ENCODE measurements around the gene PTPN3.

PTPN3 gene

GRCh38 chr9:109451311-109452025 lies 46.6 kb downstream of the PTPN3 start:
- peak; percentile 25 for DNase-seq (ENCODE audit: low spot score)

- no peak for DNase-seq (ENCODE audit: low spot score)
These were observed 47.8 kb downstream of the PTPN3 start for GRCh38 chr9:109450346-109450745.

- DNase-seq (ENCODE audit: low spot score), result no peak
These were observed 48.9 kb downstream of the PTPN3 start for GRCh38 chr9:109449036-109449798.

GRCh38 chr9:109448223-109448622 lies 49.9 kb downstream of the PTPN3 start:
- no peak for DNase-seq (ENCODE audit: low spot score)

GRCh38 chr9:109447329-109448076 lies 50.6 kb downstream of the PTPN3 start:
- no peak for DNase-seq (ENCODE audit: low spot score)

DNA sequence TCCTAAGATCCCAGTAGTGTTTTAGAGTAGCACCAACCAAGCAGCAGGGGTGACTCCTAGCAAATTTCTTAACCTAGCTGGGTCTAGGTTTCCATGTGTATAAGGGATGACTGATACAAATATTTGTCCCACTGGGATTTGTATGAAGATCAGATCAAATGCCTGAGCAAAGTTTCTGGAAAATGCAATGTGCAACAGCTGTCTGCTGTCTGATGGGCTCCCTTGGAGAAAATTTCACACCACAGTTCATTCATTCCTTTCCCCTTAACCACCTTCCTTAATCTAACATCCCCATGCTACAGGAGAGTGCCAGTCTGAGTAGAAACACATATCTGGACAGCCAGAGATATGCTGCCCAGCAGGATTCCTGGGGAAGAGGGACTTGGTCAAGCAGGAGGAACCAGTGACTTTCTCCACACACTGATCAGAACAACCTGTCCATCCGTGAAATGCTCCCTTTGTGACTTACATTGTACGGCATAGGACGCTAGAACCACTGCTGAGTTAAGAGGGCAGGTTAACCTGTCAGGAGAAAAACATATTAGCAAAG lies 53.3 kb downstream of the PTPN3 start:
- no peak for DNase-seq (ENCODE audit: low spot score)

- no peak for DNase-seq (ENCODE audit: low spot score)
These were observed 55.4 kb downstream of the PTPN3 start for GRCh38 chr9:109442716-109443115.

- no peak for DNase-seq (ENCODE audit: low spot score)
These were observed 56.8 kb downstream of the PTPN3 start for GRCh38 chr9:109441296-109441695.

DNA sequence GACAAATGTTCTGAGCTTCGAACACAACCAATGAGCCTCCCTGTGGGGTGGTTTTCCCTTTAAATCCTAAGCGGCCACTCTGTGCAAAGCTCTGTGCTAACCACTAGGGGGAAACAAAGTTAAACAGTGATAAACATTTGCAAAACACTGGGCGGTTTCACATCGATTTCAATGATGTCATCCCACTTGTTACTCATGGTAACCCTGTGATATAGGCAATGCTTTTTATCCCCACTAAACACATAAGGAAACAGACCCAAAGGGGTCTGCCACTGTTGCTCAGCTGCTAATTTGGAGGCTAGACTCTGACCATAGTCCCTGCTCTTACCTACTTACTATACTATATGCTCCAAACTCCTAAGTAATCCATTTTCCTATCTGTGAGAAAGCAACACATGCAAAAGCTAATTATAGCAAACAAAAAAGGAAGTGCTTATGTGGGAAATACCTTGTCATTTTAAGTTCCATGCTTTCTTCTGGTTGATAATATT lies 57.3 kb downstream of the PTPN3 start:
- peak; percentile 66 for DNase-seq (ENCODE audit: low spot score)

DNA sequence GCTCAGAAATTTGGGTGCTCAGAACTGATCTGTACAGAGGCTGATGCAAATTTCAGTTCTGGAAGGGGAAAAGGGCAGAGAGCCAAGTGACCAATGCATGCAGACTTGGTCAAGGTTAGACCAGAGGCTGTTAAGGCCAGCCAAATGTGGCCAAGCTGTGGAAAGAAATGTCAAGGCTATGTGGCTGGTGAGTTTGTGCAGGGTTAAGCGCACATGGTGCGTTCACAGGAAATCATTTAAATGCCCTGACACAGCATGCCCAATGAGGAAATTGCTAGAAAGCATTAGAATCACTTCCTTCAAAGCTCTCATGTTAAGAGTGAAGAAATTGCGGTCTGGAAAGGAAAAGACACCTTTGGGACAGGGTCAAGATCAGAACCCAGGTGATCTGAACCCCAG lies 58.0 kb downstream of the PTPN3 start:
- no peak for DNase-seq (ENCODE audit: low spot score)

DNA sequence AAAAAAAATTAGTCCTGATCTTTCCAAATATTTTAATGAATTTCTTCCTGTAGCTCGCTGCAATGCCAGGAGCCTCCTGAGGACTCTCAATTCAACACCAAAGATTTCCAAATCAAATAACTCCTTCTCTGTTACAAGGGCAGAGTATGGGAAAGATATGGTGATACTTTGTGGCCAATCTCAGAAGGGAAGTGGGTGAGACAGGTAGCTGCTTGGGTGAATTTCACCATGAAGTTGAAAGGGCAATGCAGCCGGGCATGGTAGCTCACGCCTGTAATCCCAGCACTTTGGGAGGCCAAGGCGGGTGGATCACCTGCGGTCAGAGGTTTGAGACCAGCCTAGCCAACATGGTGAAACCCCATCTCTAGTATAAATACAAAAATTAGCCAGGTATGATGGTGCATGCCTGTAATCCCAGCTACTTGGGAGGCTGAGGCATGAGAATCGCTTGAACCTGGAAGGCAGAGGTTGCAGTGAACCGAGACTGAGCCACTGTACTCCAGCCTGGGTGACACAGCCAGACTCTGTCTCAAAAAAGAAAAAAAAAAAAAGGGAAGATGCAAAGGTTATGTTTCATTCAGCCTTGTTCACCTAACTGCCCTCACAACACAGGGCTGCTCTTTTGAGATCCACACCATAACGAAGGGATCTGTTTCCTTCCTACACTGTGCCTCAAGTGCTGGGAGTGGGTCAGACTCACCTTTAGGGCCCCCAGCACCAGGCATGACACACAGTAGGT lies 58.6 kb downstream of the PTPN3 start:
- no peak for DNase-seq (ENCODE audit: low spot score)

DNA sequence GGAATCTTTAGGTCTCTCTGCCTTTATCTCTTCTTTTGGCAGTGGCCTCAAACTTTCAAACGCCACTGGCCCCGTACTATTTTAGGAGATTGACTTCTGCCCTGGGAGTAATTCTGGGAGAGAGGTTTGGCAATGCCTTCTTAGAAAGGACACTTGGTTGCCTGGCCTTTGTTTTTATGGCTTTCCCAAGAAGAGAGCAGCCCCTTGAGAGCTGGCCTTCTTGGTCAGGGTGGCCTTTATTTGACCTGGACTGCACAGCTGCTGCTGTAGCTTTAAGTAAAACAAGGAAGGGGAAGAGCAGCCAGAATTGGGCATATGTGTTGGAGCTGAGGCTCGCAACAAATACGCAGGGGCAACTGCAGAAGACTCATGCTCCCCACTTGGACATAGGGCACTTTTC lies 60.8 kb downstream of the PTPN3 start:
- DNase-seq (ENCODE audit: low spot score), result no peak

DNA sequence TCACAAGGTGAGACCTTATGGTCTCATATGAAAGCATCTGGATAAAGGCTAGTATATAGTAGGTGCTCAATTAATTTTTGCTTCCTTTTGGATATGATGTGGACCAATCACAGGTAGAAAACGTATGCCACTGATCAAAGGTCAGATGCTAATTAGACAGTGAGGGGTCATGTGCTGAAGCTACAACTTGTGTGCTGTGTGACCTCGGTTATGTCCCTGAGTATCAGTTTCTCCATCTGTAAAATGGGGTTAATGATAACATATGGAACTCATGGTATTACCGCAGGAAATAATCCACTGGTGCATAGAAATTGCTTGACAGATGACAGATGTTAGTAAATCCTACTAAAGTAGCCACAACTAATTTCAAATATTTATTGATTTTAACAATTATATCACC lies 62.0 kb downstream of the PTPN3 start:
- no peak for DNase-seq (ENCODE audit: low spot score)

- no peak for DNase-seq (ENCODE audit: low spot score)
These were observed 64.6 kb downstream of the PTPN3 start for GRCh38 chr9:109433476-109433875.

DNA sequence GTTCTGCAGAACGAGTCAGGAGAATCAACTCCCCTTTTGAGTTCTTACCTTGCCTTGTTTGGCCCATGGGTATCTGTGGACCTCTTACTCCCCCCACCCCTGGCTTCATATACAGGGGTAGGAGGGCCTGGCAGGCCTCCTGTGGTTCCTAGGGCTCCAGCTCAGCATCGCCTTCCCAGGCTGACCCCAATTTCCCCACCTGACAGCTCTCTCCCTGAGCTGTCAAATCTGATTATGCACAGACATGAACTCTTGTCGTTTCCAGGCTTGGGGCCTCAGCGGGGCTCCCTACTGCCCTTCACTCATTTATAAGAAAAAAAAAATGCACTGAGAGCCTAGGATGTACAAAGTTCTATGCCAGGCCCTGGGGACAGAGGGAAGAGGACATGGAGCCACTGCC lies 67.9 kb downstream of the PTPN3 start:
- DNase-seq (ENCODE audit: low spot score), result no peak

DNA sequence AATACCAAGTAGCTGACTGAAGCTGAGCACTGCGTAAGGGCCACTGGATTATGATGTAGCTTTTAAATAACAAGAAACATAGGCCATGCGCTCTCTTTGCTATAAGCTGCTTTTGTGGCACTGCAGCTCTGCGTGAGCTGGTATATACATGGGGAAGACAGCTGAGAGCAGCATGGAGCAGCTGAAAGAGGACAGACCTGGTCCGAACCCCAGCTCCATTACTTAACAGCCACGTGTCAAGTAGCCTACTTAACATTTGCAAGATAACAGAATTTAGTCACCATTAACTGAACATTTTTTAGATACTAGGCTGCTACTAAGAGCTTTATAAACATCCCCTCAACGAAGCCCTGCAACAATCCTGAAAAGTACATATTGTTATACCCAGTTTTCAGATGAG lies 69.3 kb downstream of the PTPN3 start:
- no peak for DNase-seq (ENCODE audit: low spot score)

DNA sequence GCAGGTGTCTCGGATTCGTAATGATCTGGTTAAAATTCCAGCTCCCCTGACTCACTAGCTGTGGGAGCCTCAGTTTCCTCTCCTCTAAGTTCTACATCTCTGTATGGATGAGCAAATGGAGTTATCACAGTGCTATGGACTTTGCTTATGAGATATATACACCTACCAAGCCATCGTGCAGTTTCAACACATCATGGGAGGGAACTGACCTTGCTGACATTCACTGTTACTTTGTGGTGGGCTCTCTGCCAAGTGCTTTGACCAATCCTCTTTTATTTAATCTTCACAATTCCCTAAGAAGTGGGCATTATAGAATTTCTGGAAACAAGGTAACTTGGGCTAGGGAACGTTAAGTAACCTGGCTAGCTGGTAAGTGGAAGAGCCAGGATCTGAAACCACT lies 70.2 kb downstream of the PTPN3 start:
- no peak for DNase-seq (ENCODE audit: low spot score)

- no peak for DNase-seq (ENCODE audit: low spot score)
These were observed 71.3 kb downstream of the PTPN3 start for GRCh38 chr9:109426626-109427402.

DNA sequence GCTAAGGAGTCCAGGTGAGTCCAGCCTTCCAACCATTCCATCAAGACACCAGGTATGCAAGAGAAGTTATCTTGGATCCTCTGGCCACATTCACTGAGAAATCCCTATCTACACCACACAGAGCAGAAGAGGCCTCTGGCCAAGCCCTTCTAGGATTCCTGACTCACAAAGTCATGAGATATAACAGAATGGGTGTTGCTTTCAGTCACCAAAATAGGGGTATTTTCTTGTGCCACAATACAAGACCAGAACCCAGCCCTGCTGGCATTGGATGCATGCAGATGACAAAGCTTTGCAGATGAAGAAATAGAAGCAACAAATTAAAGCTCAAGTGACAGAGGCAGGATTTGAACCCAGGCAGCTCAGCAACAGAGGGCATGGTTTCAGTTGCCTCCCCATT lies 73.5 kb downstream of the PTPN3 start:
- no peak for DNase-seq (ENCODE audit: low spot score)

DNA sequence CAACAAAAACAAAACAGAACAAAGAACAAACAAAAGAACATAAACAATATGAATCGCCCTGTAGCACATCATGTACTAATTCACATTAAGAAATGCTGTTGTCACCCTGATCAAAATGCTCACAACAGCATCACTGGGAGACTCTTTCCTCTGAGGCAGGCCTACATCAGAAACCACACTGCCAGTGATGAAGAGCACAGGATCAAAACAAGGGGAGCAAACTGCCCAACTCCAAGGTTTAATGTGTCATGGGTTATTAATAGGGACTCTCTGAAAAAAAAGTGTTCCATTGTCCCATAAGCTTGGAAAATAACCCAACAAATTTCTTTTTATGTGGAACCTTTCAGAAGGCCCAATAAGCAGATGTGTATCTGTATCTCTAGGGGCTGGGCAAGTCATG lies 74.2 kb downstream of the PTPN3 start:
- DNase-seq (ENCODE audit: low spot score), result no peak

GRCh38 chr9:109422641-109423040 lies 75.5 kb downstream of the PTPN3 start:
- no peak for DNase-seq (ENCODE audit: low spot score)

Data from HuH-7.5 (cell line).